A549 (cell line): ENCODE results near the gene TNFAIP8.

Experiments
- CEBPB ChIP-seq, 2 experiments: fragments of >200 bp in 1 of 2; sonication (Bioruptor Twin) in 1 of 2; formaldehyde crosslinking in 1 of 2; IDR thresholded peaks; 2 replicates each; pipeline ENCODE4 v1.6.1; 2012 to 2016
- CTCF ChIP-seq: fragments of >200 bp; sonication (Bioruptor Twin); formaldehyde crosslinking; IDR thresholded peaks from 3 replicates; pipeline ENCODE4 v1.5.1; 2016
- JUN ChIP-seq, 2 experiments: fragments of >200 bp; sonication (Bioruptor Twin); formaldehyde crosslinking; IDR thresholded peaks; 2 replicates in 1 of 2; 3 replicates in 1 of 2; pipeline ENCODE4 v1.6.1; 2016 to 2017
- POLR2AphosphoS2 ChIP-seq: conservative IDR thresholded peaks from 2 replicates; pipeline ENCODE4 v1.6.1; 2012; ENCODE audit warnings: low read length, improper control_type of control experiment, inconsistent platforms
- RAD21 ChIP-seq, 2 experiments: fragments of >200 bp in 1 of 2; sonication (Bioruptor Twin) in 1 of 2; formaldehyde crosslinking in 1 of 2; IDR thresholded peaks in 1 of 2; conservative IDR thresholded peaks in 1 of 2; 2 replicates in 1 of 2; 3 replicates in 1 of 2; pipeline ENCODE4 v1.6.1; 2012 to 2018; ENCODE audit warnings: inconsistent platforms in 1 of 2
- SMC3 ChIP-seq: fragments of >200 bp; sonication (Bioruptor Twin); formaldehyde crosslinking; IDR thresholded peaks from 3 replicates; pipeline ENCODE4 v1.6.1; 2018; ENCODE audit warnings: inconsistent platforms

DNA sequence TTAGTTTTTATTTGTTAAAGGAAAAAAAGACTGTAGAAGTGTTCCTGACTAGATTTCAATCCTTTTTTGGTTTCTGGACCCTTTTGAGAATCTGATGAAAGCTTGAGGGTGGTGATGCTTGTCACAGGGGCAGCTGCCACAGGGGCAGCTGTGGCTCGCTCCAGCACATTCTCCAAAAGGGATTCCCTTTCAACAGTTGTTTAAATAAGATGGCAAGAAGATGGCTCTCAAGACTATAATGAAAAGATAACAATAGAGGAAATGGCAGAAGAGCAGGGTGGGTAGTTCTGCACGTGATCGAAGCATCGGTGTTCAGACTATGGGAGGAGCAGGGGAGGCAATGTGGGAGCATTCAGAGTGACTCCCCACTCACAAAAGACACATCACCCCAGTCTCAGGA is 46.5 kb upstream of the TNFAIP8 start:
- TF ChIP-seq POLR2AphosphoS2 (no peak), SMC3 (no peak), JUN (IDR thresholded peaks at IDR 0.05) (no peak), CEBPB (IDR thresholded peaks at IDR 0.05) (no peak), CTCF (no peak), RAD21 (conservative IDR thresholded peaks at IDR 0.05 in 1 of 2, IDR thresholded peaks at IDR 0.05 in 1 of 2) (no peak)
